HCT116 (cell line): ENCODE results near the gene DENND4B. TPM values are rescaled to one million over a fixed set of nuclear protein-coding genes. Genes with fewer than 3 reads are reported as not detected.

Source experiments
- ATAC-seq: fragments of 200-7000 bp; cut with Tn5 transposase; 2 replicates; pipeline ENCODE4 v1.9.1; 2020; ENCODE audit warnings: mild to moderate bottlenecking, moderate library complexity
- Bru-seq: library from RNA; stranded (reverse); fragments of 400-500 nt; gene quantifications from one replicate; lab custom pipeline; 2021; lab: Mats Ljungman, UMichigan
- BruChase-seq, 2 experiments: library from RNA; stranded (reverse); fragments of 400-500 nt; gene quantifications; one replicate each; lab custom pipeline; 2021; lab: Mats Ljungman, UMichigan
- BruUV-seq: library from RNA; stranded (reverse); fragments of 400-500 nt; replicated peaks from 2 replicates; lab custom pipeline; 2021; lab: Mats Ljungman, UMichigan
- CTCF ChIA-PET: fragments of 300-600 bp; sonication (Branson Sonifier 250); formaldehyde crosslinking; loops from one replicate; lab custom pipeline; 2021; ENCODE audit warnings: antibody characterized with exemption; lab: Charles Lee
- POLR2A ChIA-PET: fragments of 300-600, 350-600 bp; sonication (Branson Sonifier 250); formaldehyde crosslinking; loops from one replicate; lab custom pipeline; 2021; ENCODE audit warnings: antibody characterized with exemption; lab: Charles Lee
- RAD21 ChIA-PET, 2 experiments: fragments of 300-600 bp; sonication (Branson Sonifier 250); formaldehyde crosslinking; loops; one replicate each; lab custom pipeline; 2023; ENCODE audit warnings: low total read pairs in 2 of 2; ENCODE audit not compliant: uncharacterized antibody in 2 of 2, unreplicated experiment in 2 of 2, low non-redundant PET in 1 of 2; lab: Charles Lee
- DNase-seq: peaks from one replicate; pipeline ENCODE4 v3.0.0-alpha.2; 2010; ENCODE audit warnings: low read depth, low spot score
- H2AFZ ChIP-seq: fragments of 200-600 bp; shearing (Covaris generic), sonication (generic); 2 replicates; pipeline ENCODE4 v1.6.1; 2017; ENCODE audit warnings: low read depth, mixed run types, mixed read lengths, antibody characterized with exemption, low read length; ENCODE audit not compliant: poor library complexity, severe bottlenecking
- H3K27ac ChIP-seq: 2 replicates; pipeline ENCODE4 v1.5.1; 2012; ENCODE audit warnings: low read depth, low read length
- H3K27me3 ChIP-seq: fragments of 200-600 bp; sonication (generic); 2 replicates; pipeline ENCODE4 v1.6.1; 2016; ENCODE audit warnings: mixed run types, low read length, mixed read lengths; ENCODE audit not compliant: insufficient read depth
- H3K36me3 ChIP-seq, 2 experiments: fragments of 200-500 bp in 1 of 2; fragments of 200-600 bp in 1 of 2; sonication (Bioruptor generic) in 1 of 2; sonication (generic) in 1 of 2; 2 replicates each; pipeline versions ENCODE4 v1.5.1 to v1.6.1; 2014 to 2016; ENCODE audit warnings: low read length in 2 of 2, inconsistent platforms in 1 of 2, mixed read lengths in 1 of 2, mixed run types in 1 of 2; ENCODE audit not compliant: insufficient read depth in 2 of 2, control insufficient read depth in 1 of 2
- H3K4me1 ChIP-seq, 2 experiments: fragments of 200-600 bp in 1 of 2; sonication (generic) in 1 of 2; 2 replicates each; pipeline versions ENCODE4 v1.5.1 to v1.6.1; 2012 to 2017; ENCODE audit warnings: low read length in 2 of 2, inconsistent platforms in 1 of 2, mild to moderate bottlenecking in 1 of 2, mixed read lengths in 1 of 2, mixed run types in 1 of 2, moderate library complexity in 1 of 2; ENCODE audit not compliant: insufficient read depth in 2 of 2, control insufficient read depth in 1 of 2
- H3K4me2 ChIP-seq: fragments of 200-600 bp; sonication (generic); 2 replicates; pipeline ENCODE4 v1.6.1; 2017; ENCODE audit warnings: mixed run types, low read length, mixed read lengths
- H3K4me3 ChIP-seq, 2 experiments: fragments of 200-600 bp in 1 of 2; sonication (generic) in 1 of 2; replicated peaks in 1 of 2; 2 replicates each; pipeline ENCODE4 v1.5.1; 2011 to 2016; ENCODE audit warnings: low read length in 2 of 2, control low read depth in 1 of 2, low read depth in 1 of 2, mild to moderate bottlenecking in 1 of 2, mixed read lengths in 1 of 2, mixed run types in 1 of 2
- H3K79me2 ChIP-seq: fragments of 200-600 bp; sonication (generic); 2 replicates; pipeline ENCODE4 v1.6.1; 2017; ENCODE audit warnings: mild to moderate bottlenecking, mixed run types, low read length, moderate library complexity, mixed read lengths; ENCODE audit not compliant: insufficient read depth
- H3K9ac ChIP-seq: fragments of 200-600 bp; sonication (generic); 2 replicates; pipeline ENCODE4 v1.6.1; 2016; ENCODE audit warnings: low read length, mixed read lengths
- H3K9me2 ChIP-seq: fragments of 200-600 bp; sonication (generic), shearing (Covaris generic); 2 replicates; pipeline ENCODE4 v1.6.1; 2017; ENCODE audit warnings: mixed run types, mild to moderate bottlenecking, moderate library complexity; ENCODE audit not compliant: insufficient read depth
- H3K9me3 ChIP-seq, 2 experiments: fragments of 200-500 bp in 1 of 2; fragments of 200-600 bp in 1 of 2; sonication (Bioruptor generic) in 1 of 2; sonication (generic) in 1 of 2; 2 replicates each; pipeline ENCODE4 v1.6.1; 2014 to 2017; ENCODE audit warnings: low read length in 2 of 2, mixed read lengths in 2 of 2, inconsistent platforms in 1 of 2, low read depth in 1 of 2, mild to moderate bottlenecking in 1 of 2, mixed run types in 1 of 2, moderate library complexity in 1 of 2; ENCODE audit not compliant: control insufficient read depth in 1 of 2, insufficient read depth in 1 of 2
- H4K20me1 ChIP-seq: fragments of 200-600 bp; sonication (generic), shearing (Covaris generic); 2 replicates; pipeline ENCODE4 v1.6.1; 2017; ENCODE audit warnings: mixed run types, mild to moderate bottlenecking, moderate library complexity; ENCODE audit not compliant: insufficient read depth
- EGR1 ChIP-seq: IDR thresholded peaks from 2 replicates; pipeline ENCODE4 v1.6.1; 2012; ENCODE audit warnings: low read depth
- ELF1 ChIP-seq: IDR thresholded peaks from 2 replicates; pipeline ENCODE4 v1.6.1; 2012; ENCODE audit warnings: low read depth, borderline replicate concordance
- FOSL1 ChIP-seq: IDR thresholded peaks from 2 replicates; pipeline ENCODE4 v1.6.1; 2012; ENCODE audit warnings: low read depth
- RAD21 ChIP-seq: IDR thresholded peaks from 2 replicates; pipeline ENCODE4 v1.6.1; 2012; ENCODE audit warnings: low read depth, mild to moderate bottlenecking
- SIN3A ChIP-seq: IDR thresholded peaks from 2 replicates; pipeline ENCODE4 v1.6.1; 2012; ENCODE audit warnings: low read depth
- SP1 ChIP-seq: IDR thresholded peaks from 2 replicates; pipeline ENCODE4 v1.6.1; 2012; ENCODE audit warnings: low read depth
- SRF ChIP-seq: IDR thresholded peaks from 2 replicates; pipeline ENCODE4 v1.6.1; 2012; ENCODE audit warnings: low read depth
- TCF7L2 ChIP-seq: IDR thresholded peaks from 2 replicates; pipeline ENCODE4 v1.7.0; 2011; ENCODE audit warnings: borderline replicate concordance, inconsistent platforms; ENCODE audit not compliant: insufficient read depth, insufficient read length; ENCODE audit errors: extremely low read depth
- YY1 ChIP-seq: IDR thresholded peaks from 2 replicates; pipeline ENCODE4 v1.6.1; 2011; ENCODE audit warnings: low read length, low read depth, moderate library complexity, mild to moderate bottlenecking; ENCODE audit not compliant: insufficient replicate concordance; ENCODE audit errors: extremely low read depth
- ZNF274 ChIP-seq: fragments of 200-500 bp; sonication (Bioruptor generic); IDR thresholded peaks from 2 replicates; pipeline ENCODE4 v1.6.1; 2014; ENCODE audit warnings: mild to moderate bottlenecking, low read depth, low read length, inconsistent platforms
- intact Hi-C: fragments of 100-400 bp; cut with micrococcal nuclease; formaldehyde crosslinking; loops from 2 replicates; pipeline ENCODE4 v1.10.0; 2022
- long read RNA-seq: library from polyadenylated mRNA; unstranded; transcript quantifications from one replicate; pipeline ENCODE4 v2.0.0, GENCODE V29; 2021; ENCODE audit not compliant: unreplicated experiment
- polyA plus RNA-seq: library from polyadenylated mRNA; unstranded; fragments of >200 nt; gene quantifications from 2 replicates; pipeline ENCODE4 v1.2.1, GENCODE V29; 2012; ENCODE audit warnings: missing spikeins
- total RNA-seq: library from RNA; stranded (reverse); gene quantifications from one replicate; pipeline ENCODE4 v1.2.1, GENCODE V29; 2021; ENCODE audit not compliant: unreplicated experiment
- TF ChIP-seq, protein P1 (sequence below): IDR thresholded peaks from 2 replicates; pipeline ENCODE4 v1.6.1; 2012
- TF ChIP-seq, protein P2 (sequence below): IDR thresholded peaks from 2 replicates; pipeline ENCODE4 v1.6.1; 2012; ENCODE audit warnings: low read depth
- TF ChIP-seq, protein P3 (sequence below): IDR thresholded peaks from 2 replicates; pipeline ENCODE4 v1.6.1; 2011; ENCODE audit warnings: mild to moderate bottlenecking, low read length, moderate library complexity; ENCODE audit not compliant: insufficient replicate concordance; ENCODE audit errors: extremely low read depth

The DENND4B gene, protein sequence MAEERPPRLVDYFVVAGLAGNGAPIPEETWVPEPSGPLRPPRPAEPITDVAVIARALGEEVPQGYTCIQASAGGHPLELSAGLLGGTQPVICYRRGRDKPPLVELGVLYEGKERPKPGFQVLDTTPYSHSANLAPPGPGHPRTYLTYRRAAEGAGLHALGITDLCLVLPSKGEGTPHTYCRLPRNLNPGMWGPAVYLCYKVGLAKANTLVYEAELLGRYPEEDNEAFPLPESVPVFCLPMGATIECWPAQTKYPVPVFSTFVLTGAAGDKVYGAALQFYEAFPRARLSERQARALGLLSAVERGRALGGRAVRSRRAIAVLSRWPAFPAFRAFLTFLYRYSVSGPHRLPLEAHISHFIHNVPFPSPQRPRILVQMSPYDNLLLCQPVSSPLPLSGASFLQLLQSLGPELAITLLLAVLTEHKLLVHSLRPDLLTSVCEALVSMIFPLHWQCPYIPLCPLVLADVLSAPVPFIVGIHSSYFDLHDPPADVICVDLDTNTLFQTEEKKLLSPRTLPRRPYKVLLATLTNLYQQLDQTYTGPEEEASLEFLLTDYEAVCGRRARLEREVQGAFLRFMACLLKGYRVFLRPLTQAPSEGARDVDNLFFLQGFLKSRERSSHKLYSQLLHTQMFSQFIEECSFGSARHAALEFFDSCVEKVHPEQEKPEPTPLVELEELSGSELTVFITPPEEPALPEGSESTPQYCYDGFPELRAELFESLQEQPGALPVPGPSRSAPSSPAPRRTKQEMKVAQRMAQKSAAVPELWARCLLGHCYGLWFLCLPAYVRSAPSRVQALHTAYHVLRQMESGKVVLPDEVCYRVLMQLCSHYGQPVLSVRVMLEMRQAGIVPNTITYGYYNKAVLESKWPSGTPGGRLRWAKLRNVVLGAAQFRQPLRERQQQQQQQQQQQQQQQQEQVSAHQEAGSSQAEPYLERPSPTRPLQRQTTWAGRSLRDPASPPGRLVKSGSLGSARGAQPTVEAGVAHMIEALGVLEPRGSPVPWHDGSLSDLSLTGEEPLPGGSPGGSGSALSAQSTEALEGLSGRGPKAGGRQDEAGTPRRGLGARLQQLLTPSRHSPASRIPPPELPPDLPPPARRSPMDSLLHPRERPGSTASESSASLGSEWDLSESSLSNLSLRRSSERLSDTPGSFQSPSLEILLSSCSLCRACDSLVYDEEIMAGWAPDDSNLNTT (N-terminal part only)
- total RNA-seq (70.8 TPM), Bru-seq, nascent RNA (percentile 65 among the genes with signal in this experiment), BruChase-seq, experiment 1, labeled RNA remaining after a 6-hour chase (percentile 87 among the genes with signal in this experiment), BruChase-seq, experiment 2, labeled RNA remaining after a 2-hour chase (percentile 80 among the genes with signal in this experiment)
- polyA plus RNA-seq: 45.3 and 53.6 TPM in 2 replicates
- long read RNA-seq, partial matches to known transcripts: 35 of 51 reads
- long read RNA-seq, other reads (novel, unspliced or antisense): 16 of 51 reads

DNA sequence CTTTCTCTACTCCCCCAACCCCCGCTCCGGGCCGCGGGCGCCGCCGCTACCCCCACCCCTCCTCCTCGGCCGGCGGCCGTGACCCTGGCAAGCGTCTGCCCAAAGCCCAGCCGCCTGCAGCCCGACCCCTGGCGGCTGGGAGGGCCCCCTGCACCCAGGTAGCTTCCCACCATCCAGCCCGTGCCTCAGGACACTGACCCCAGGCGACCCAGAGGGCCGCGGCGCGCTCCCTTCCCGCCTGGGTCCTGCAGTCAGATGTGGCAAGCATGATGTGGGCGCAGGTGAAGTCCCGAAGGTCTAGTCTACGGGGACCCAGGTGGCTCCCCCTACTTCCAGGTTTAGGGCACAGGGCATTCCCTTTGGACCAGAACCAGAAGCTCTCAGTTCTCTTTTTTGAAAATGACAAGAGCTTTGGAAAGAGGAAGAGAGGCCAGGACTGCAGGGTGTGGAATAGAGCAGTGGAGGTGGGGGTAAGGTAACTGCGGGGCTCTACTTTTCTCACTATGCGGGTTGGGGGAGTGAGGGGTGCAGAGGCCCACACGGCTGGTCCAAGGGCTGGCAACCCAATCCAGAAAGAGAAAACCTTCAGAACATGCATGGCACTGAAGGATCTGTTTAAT lies at the start of gene DENND4B:
Gene DENND4B, minus strand, starts transcription at position 97 of the 620 bp plus-strand sequence. CDS start 2,344 bp downstream, outside the sequence.
- Histone ChIP-seq H4K20me1 (no peaks in the 10 kb centered on the region), H3K4me2 (peak within 1 kb of the TSS; percentile 90), H3K36me3 (peaks cover 18% of the 10 kb centered on the region in 2 experiments; a peak in 3 of 4 replicates), H3K9me3 (no peaks in the 10 kb centered on the region), H3K27me3 (no peaks in the 10 kb centered on the region), H2AFZ (no peak within 1 kb of the TSS), H3K9me2 (no peaks in the 10 kb centered on the region), H3K9ac (peak within 1 kb of the TSS; percentile 95), H3K4me1 (peaks cover 6 to 18% of the 10 kb centered on the region in 2 experiments; a peak in 3 of 4 replicates), H3K27ac (peak within 1 kb of the TSS; percentile 98), H3K4me3 (peak within 1 kb of the TSS; percentile 83 to 91), H3K79me2 (peaks cover 24% of the 10 kb centered on the region; the same call in 1 of the 2 replicates)
- ATAC-seq (peak; percentile 89), DNase-seq (no peak)
- BruUV-seq: no TSS peak
- ChIA-PET CTCF (interaction anchor here (0.7 to 1.9 kb wide), 14 partner anchors 8 to 149 kb away, joined by 3 to 14 read pairs (median 4); partner anchors contain the start of genes CREB3L4, CRTC2, JTB and RAB13), RAD21 (interaction anchor here in 1 of 2 experiments (0.7 to 1.2 kb wide), 2 partner anchors 24 to 148 kb away, joined by 3 to 4 read pairs; partner anchors contain the start of gene GATAD2B), POLR2A (interaction anchor here (0.9 to 2.4 kb wide), 4 partner anchors 16 to 24 kb away, joined by 3 to 8 read pairs (median 5); partner anchors contain the start of genes CREB3L4 and GATAD2B)
- intact Hi-C loops: loop anchor here (1.0 to 2.0 kb wide), 2 partner anchors 40 to 149 kb away; partner anchors contain the start of gene RAB13
- TF ChIP-seq, protein P1, sequence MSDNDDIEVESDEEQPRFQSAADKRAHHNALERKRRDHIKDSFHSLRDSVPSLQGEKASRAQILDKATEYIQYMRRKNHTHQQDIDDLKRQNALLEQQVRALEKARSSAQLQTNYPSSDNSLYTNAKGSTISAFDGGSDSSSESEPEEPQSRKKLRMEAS: no peak
- TF ChIP-seq, protein P2, sequence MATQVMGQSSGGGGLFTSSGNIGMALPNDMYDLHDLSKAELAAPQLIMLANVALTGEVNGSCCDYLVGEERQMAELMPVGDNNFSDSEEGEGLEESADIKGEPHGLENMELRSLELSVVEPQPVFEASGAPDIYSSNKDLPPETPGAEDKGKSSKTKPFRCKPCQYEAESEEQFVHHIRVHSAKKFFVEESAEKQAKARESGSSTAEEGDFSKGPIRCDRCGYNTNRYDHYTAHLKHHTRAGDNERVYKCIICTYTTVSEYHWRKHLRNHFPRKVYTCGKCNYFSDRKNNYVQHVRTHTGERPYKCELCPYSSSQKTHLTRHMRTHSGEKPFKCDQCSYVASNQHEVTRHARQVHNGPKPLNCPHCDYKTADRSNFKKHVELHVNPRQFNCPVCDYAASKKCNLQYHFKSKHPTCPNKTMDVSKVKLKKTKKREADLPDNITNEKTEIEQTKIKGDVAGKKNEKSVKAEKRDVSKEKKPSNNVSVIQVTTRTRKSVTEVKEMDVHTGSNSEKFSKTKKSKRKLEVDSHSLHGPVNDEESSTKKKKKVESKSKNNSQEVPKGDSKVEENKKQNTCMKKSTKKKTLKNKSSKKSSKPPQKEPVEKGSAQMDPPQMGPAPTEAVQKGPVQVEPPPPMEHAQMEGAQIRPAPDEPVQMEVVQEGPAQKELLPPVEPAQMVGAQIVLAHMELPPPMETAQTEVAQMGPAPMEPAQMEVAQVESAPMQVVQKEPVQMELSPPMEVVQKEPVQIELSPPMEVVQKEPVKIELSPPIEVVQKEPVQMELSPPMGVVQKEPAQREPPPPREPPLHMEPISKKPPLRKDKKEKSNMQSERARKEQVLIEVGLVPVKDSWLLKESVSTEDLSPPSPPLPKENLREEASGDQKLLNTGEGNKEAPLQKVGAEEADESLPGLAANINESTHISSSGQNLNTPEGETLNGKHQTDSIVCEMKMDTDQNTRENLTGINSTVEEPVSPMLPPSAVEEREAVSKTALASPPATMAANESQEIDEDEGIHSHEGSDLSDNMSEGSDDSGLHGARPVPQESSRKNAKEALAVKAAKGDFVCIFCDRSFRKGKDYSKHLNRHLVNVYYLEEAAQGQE: no peak
- TF ChIP-seq ELF1 (no peak), SRF (no peak), YY1 (peak; percentile 55), ZNF274 (no peak), RAD21 (peak; percentile 53), EGR1 (no peak), SP1 (no peak), SIN3A (no peak), TCF7L2 (peak; percentile 62), FOSL1 (no peak)
- TF ChIP-seq, protein P3, sequence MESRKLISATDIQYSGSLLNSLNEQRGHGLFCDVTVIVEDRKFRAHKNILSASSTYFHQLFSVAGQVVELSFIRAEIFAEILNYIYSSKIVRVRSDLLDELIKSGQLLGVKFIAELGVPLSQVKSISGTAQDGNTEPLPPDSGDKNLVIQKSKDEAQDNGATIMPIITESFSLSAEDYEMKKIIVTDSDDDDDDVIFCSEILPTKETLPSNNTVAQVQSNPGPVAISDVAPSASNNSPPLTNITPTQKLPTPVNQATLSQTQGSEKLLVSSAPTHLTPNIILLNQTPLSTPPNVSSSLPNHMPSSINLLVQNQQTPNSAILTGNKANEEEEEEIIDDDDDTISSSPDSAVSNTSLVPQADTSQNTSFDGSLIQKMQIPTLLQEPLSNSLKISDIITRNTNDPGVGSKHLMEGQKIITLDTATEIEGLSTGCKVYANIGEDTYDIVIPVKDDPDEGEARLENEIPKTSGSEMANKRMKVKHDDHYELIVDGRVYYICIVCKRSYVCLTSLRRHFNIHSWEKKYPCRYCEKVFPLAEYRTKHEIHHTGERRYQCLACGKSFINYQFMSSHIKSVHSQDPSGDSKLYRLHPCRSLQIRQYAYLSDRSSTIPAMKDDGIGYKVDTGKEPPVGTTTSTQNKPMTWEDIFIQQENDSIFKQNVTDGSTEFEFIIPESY: no peak
